Measurements from ENCODE around the gene NRDC. TPM values are rescaled to one million over a fixed set of nuclear protein-coding genes. Genes with fewer than 3 reads are reported as not detected.

Gene NRDC
- total and polyA plus RNA-seq, 9 of the 15 experiments (the other 6 are each of a cell fraction or from before 2014, with no cell fraction given): 102 to 371 (median 201) TPM

DNA sequence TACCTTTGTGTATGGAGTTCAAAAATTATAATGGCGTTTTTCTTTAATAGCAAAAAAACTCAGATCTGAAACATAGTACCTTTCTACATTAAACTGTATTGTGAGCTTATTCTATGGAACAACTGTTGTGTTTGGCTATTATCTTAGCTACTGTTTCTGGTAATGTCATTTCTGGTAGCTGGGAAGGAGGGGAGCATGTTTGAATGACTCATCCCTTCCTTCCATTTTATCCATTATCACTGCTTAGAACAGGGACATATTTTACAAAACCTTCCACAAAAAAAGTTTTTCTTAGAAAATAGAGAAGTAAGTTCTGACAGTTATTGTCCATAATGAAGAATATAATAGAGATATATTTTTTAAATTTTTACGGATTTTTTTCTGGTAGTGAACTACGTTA lies 128.3 kb downstream of the NRDC start (continued):
- TF ChIP-seq CBX3 (IDR thresholded peaks at IDR 0.05; ENCODE audit: borderline replicate concordance in 1 of 2, low read length in 2 of 2): peak in 1 of 2 experiments; percentile 31; a peak in 1 of 3 replicates
- TF ChIP-seq U2AF2 (optimal IDR thresholded peaks at IDR 0.05; ENCODE audit: low read depth, low read length): no peak
- TF ChIP-seq, protein P1, sequence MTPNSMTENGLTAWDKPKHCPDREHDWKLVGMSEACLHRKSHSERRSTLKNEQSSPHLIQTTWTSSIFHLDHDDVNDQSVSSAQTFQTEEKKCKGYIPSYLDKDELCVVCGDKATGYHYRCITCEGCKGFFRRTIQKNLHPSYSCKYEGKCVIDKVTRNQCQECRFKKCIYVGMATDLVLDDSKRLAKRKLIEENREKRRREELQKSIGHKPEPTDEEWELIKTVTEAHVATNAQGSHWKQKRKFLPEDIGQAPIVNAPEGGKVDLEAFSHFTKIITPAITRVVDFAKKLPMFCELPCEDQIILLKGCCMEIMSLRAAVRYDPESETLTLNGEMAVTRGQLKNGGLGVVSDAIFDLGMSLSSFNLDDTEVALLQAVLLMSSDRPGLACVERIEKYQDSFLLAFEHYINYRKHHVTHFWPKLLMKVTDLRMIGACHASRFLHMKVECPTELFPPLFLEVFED (CRISPR knock-in tag; conservative IDR thresholded peaks at IDR 0.05): no peak
- TF ChIP-seq NR2C1 (IDR thresholded peaks at IDR 0.05): no peak
- no peak for TF ChIP-seq NR2C1 (tag; IDR thresholded peaks at IDR 0.05)
- TF ChIP-seq SMARCE1 (IDR thresholded peaks at IDR 0.05): peak; percentile 91
- TF ChIP-seq NFE2L1 (tag; IDR thresholded peaks at IDR 0.05; ENCODE audit: borderline replicate concordance, low read depth): no peak
- peak; percentile 43; the same call in 1 of the 2 replicates for TF ChIP-seq EP300 (IDR thresholded peaks at IDR 0.05; ENCODE audit: low read length)
- no peak for TF ChIP-seq MTA2 (IDR thresholded peaks at IDR 0.05; ENCODE audit: low read depth)
- TF ChIP-seq, protein P2, sequence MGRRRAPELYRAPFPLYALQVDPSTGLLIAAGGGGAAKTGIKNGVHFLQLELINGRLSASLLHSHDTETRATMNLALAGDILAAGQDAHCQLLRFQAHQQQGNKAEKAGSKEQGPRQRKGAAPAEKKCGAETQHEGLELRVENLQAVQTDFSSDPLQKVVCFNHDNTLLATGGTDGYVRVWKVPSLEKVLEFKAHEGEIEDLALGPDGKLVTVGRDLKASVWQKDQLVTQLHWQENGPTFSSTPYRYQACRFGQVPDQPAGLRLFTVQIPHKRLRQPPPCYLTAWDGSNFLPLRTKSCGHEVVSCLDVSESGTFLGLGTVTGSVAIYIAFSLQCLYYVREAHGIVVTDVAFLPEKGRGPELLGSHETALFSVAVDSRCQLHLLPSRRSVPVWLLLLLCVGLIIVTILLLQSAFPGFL (CRISPR knock-in tag; IDR thresholded peaks at IDR 0.05): no peak
- TF ChIP-seq NELFE (IDR thresholded peaks at IDR 0.05; ENCODE audit: insufficient read depth, insufficient read length): no peak
- no peak for TF ChIP-seq NFIX (CRISPR knock-in tag; IDR thresholded peaks at IDR 0.05; ENCODE audit: low read depth)
- TF ChIP-seq, protein P3, sequence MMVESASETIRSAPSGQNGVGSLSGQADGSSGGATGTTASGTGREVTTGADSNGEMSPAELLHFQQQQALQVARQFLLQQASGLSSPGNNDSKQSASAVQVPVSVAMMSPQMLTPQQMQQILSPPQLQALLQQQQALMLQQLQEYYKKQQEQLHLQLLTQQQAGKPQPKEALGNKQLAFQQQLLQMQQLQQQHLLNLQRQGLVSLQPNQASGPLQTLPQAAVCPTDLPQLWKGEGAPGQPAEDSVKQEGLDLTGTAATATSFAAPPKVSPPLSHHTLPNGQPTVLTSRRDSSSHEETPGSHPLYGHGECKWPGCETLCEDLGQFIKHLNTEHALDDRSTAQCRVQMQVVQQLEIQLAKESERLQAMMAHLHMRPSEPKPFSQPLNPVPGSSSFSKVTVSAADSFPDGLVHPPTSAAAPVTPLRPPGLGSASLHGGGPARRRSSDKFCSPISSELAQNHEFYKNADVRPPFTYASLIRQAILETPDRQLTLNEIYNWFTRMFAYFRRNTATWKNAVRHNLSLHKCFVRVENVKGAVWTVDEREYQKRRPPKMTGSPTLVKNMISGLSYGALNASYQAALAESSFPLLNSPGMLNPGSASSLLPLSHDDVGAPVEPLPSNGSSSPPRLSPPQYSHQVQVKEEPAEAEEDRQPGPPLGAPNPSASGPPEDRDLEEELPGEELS (CRISPR knock-in tag; IDR thresholded peaks at IDR 0.05; ENCODE audit: borderline replicate concordance): no peak
- no peak for TF ChIP-seq SAFB2 (IDR thresholded peaks at IDR 0.05; ENCODE audit: borderline replicate concordance, low read depth, low read length, severe bottlenecking)
- no peak for TF ChIP-seq NUFIP1 (IDR thresholded peaks at IDR 0.05; ENCODE audit: partially characterized antibody)
- TF ChIP-seq, protein P4, sequence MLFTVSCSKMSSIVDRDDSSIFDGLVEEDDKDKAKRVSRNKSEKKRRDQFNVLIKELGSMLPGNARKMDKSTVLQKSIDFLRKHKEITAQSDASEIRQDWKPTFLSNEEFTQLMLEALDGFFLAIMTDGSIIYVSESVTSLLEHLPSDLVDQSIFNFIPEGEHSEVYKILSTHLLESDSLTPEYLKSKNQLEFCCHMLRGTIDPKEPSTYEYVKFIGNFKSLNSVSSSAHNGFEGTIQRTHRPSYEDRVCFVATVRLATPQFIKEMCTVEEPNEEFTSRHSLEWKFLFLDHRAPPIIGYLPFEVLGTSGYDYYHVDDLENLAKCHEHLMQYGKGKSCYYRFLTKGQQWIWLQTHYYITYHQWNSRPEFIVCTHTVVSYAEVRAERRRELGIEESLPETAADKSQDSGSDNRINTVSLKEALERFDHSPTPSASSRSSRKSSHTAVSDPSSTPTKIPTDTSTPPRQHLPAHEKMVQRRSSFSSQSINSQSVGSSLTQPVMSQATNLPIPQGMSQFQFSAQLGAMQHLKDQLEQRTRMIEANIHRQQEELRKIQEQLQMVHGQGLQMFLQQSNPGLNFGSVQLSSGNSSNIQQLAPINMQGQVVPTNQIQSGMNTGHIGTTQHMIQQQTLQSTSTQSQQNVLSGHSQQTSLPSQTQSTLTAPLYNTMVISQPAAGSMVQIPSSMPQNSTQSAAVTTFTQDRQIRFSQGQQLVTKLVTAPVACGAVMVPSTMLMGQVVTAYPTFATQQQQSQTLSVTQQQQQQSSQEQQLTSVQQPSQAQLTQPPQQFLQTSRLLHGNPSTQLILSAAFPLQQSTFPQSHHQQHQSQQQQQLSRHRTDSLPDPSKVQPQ (CRISPR knock-in tag; IDR thresholded peaks at IDR 0.05; ENCODE audit: borderline replicate concordance): no peak
- TF ChIP-seq PHB2 (IDR thresholded peaks at IDR 0.05; ENCODE audit: low read depth): no peak
- no peak for TF ChIP-seq EGR1 (conservative IDR thresholded peaks at IDR 0.05)
- TF ChIP-seq, protein P5, sequence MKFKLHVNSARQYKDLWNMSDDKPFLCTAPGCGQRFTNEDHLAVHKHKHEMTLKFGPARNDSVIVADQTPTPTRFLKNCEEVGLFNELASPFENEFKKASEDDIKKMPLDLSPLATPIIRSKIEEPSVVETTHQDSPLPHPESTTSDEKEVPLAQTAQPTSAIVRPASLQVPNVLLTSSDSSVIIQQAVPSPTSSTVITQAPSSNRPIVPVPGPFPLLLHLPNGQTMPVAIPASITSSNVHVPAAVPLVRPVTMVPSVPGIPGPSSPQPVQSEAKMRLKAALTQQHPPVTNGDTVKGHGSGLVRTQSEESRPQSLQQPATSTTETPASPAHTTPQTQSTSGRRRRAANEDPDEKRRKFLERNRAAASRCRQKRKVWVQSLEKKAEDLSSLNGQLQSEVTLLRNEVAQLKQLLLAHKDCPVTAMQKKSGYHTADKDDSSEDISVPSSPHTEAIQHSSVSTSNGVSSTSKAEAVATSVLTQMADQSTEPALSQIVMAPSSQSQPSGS (CRISPR knock-in tag; IDR thresholded peaks at IDR 0.05): no peak
- TF ChIP-seq SAP30 (IDR thresholded peaks at IDR 0.05; ENCODE audit: borderline replicate concordance, insufficient read depth, low read depth, low read length, poor library complexity, severe bottlenecking): no peak
- no peak for TF ChIP-seq CBX5 (IDR thresholded peaks at IDR 0.05; ENCODE audit: borderline replicate concordance, low read depth)
